A172 (cell line): Measurements from ENCODE around the gene DCANP1. TPM values are rescaled to one million over a fixed set of nuclear protein-coding genes. Genes with fewer than 3 reads are reported as not detected.

Experiments
- DNase-seq: peaks from one replicate; pipeline ENCODE4 v3.0.0-alpha.2; 2015; ENCODE audit warnings: low spot score
- total RNA-seq: library from RNA; depleted of rRNA; stranded (reverse); fragments of >200 nt; shearing (Covaris generic); gene quantifications from 2 replicates; pipeline ENCODE4 v1.2.3, GENCODE V29; 2014; rRNA removed

Gene DCANP1
- total RNA-seq, 1 experiment from 2014 or later: not detected

DNA sequence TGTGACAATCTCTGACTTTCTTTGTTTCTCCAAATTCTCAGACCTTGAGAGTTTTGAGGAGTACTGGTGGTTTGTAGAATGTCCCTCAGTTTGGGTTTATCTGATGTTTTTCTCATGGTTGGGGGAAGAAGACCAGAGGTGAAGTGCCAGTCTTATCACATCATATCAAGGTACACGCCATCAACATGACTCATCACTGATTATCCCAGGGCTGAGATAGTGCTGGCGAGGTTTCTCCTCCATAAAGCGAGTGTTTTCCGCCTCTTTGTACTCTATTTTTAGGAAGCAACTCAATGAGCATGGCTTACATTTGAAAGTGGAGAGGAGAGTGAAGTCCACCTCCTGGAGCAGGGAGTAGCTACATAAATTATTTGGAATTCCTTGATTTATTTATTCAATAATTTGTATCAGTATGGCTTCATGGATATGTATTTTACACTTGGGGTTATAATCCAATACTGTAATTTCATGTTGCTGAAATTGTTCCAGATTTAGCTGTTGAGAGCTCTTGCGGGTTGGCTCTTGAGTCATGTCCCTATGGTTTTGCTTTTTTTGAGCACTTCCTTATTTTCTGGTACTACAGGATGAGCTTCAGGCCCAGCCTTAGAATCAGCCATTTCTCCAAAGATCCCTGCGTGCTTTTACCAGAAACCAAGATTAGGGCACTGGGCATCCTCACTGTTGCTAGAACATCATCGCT lies 23.9 kb downstream of the DCANP1 start:
- peak; percentile 80 for DNase-seq

DNA sequence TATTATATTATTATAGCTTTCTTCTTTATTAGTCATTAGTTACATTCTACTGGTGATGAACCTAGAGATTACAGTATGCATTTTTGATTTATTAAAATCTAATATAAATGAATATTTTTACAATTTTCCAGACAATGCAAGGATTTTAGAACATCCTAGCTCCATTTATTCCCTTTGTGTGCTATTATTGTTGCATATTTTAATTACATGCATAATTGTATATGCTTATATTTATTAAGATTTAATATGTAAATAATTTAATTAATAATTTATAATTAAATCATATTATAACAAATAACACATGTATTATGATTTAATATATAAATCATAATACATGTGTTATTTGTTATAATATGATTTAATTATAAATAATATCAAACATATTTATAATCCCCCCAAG lies 24.7 kb downstream of the DCANP1 start:
- DNase-seq: no peak

DNA sequence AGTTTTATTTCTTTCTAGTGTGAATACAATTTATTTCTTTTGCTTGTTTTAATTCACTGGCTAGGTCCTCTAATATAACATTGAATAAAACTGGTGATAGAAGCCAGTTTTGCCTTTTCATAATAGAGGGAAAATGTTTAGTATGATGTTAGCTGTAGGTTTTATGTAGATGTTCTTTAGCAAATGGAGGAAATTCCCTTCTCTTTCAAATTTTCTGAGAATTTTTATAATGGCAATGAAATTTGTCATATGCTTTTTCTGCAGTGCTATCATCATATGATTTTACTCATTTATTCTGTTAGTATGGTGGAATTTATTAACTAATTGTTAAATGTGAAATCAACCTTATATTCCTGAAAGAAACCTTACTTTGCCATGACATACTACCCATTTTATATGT lies 30.1 kb downstream of the DCANP1 start:
- no peak for DNase-seq

DNA sequence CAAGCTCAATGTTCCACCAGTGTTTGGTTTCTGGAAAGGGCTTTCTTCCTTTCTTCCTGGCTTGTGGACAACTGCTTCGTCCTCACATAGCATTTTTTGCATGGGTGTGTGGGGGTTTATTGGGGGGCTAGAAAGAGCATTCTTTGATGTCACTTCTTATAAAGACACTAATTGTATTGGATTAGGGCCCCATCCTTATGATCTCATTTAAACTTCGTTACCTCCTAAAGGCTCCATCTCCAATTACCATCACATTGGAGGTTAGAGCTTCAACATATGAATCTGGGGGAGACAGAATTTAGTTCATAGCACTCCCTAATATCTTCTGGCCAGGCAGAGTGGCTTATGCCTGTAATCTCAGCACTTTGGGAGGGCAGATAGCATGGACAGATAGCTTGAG lies 42.1 kb downstream of the DCANP1 start:
- no peak for DNase-seq

DNA sequence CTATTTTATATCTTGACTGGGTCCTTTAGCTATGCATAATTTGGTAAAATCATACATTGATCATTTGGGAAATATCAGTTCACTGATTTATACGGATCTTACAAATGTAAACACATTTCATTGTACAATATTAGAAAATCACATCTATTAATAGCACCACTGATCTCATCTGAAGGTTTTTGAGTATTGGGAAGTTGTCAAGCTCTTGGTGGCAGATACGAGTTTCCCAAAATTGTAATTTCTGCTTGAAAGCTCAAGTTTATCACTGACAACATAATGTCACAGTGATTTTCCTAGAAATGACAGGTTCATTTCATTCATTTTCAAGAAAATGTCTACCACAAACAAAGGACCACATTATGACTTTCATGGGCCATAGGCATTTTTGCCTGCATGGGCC lies 45.1 kb downstream of the DCANP1 start:
- no peak for DNase-seq

DNA sequence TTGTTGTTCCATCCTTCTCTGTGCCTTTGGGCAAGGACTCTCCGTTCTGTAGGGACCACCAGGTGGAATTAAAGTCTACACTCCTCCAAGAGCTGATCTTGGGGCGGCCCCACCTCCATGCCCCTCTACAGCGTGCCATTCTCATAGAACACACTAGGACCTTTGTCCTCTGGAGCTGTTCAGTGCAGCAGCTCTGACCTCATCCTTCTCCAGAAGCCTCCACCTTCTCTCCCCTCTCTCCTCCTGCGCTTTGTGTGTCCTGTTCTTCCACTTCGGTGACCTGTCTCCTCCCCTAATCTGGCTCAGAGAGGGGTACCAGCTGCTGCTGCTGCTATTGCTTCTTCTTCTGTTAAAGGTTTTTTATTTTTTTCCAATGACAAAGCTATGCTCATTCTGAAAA lies 46.3 kb downstream of the DCANP1 start:
- DNase-seq: no peak

DNA sequence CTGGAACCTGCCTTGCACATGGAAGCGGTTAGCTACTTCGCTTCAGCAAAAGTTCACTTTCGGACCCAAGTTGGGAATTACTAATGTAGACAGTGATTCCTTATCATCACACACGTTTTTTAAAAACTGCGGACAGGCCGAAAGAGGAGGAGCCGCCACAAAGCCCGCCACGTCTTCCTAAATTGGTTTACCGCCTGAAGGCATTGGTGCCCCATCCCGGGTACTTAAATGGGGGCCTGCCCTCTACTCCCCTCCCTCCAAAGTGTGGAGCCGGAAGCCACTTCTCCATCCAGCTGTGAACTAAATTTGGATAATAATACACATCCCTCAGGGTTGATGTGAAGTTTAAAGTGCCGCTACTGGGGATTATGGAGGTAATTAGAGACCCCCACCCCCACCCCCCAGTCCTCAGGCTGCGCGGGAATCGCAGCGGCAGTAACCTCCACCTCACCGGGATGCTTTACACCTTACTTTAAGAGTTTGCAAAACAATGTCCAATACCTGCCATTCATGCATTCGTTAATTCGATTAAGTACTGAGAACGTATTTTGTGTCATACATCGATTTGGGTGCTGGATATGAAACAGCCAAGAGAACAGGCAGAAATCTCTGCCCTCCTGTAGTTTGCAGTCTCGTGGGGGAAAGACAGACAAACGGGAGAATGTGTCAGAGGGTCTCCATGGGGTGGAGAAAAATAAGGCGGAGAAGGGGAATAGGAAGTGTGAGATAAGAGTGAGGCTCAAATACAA lies 47.2 kb downstream of the DCANP1 start:
- DNase-seq: no peak

DNA sequence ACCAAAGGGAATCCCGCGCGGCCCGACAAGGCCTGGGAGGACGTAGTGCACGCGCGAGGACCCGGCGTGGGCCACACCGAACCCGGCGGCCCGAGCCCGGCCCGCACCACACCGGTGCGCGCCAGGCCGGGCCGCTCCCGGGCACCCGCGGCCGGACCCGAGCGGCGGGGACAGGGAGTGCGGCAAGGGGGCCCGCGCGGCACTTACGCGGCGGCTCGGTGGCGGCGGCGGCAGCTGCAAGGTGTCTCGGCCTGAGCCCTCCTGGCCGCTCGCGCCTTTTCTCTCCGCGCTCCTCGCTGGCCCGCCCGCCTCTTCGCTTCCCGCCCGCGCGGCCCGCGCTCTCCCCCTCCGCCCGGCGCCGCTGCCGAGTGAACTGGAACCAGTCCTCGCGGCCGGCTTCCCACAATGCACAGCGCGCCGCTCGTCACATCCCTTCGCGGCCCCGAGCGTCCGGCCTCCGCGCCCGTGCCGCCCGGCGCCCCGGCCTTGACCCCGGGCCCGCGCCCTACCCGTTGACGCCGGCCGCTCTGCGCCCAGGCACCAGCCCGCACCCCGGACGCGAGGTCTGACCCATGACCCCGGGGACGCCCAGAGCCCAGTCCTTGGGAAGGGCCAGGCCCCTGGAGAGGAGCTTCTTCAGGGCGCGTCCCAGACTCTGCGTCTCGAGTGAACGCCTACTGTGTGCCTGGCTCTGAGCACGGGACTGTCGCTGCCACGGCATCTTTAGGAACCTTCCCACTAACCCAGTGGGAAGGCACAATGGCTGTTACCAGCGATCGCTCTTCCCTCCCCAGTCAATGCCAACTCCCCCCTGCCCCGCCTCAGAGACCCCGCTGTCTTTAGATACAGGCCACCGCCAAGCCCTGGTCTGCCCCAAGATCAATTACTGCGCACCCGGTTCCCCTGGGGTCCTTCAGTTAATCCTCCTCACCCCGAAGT lies 48.0 kb downstream of the DCANP1 start, which contains the start of gene MACROH2A1:
MACROH2A1 (minus strand) TSS at position 377 of the 939 bp plus-strand sequence. CDS start 10,138 bp downstream, outside the sequence.
- DNase-seq: peak; percentile 56

DNA sequence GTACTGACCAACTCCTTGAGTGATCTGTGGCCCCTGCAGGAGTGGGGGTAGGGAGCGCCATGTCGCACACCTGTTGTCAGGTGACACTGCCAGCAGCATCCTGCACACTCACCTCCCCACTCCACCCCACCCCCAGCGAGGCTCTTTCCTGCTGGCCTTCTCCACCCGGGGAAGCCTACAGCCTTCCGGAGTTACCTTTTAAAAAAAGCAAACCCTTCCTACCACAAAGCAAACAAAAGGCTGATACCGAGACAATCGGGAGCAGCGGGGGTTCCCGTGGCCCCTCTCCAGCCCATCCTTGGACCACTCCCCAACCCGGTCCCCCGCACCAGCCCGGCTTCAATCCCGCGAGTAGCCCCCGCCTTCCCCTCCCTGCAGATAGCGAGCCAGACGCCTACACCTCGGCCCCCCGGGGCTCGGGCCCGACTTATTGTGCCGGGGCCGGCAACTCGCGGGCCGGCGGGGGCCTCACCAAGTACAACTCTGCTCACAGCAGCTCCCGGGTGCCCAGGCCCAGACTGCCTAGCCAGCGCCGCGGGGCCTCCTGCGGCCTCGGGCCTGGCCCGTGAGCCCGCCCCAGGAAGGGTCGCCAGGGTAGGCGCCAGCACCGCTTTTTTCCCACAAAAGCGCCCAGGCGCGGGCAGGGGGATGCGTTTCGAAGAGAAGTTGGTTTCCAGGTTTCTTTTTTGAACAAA lies 48.8 kb downstream of the DCANP1 start:
- DNase-seq: peak; percentile 49

DNA sequence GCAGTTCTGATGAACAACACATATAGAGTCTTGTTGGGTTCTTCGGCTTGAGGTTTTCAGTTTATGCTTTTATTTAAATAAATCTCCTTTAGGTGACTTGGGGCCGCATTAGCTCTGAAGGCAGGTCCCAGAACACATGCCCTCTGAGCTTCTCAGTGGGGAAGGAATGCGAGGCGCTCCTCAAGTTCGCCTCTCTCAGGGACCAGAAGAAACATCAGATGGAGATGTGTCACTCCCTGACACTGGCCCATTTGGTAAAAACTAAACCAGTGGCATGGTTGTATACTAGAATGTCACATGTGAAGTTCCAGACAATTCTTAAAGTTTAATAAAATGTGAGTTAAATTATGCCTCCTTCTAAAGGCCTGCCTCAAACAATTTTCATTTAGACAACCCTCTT lies 50.1 kb downstream of the DCANP1 start:
- DNase-seq: no peak

DNA sequence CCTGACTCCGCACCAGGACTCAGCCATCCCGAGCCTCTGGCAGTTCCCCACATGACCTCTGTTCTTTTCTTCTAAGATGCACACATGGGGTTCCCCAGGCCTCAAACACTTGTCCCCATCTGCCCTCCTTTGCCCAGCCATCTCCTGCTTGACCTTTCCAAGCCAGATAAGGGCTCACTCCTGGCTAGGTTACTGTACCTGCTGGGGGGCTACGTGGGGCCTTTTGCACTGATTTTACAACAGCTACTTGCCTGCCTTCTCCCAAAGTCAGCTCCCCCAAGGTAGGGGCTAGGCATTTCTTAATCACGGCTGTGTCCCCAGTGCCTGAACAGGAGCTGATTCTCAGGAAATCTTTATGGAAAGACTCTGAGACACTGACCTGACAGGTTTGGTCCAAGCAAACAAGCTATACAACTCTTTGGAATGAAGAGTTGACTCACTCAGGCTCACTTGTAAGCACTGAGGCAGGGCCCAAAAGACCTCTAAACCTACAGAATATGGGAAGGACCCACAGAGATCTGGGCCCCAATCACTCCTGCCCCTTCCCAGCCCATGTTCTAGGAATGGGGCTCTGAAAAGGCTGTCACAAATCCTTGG lies 50.6 kb downstream of the DCANP1 start:
- no peak for DNase-seq

DNA sequence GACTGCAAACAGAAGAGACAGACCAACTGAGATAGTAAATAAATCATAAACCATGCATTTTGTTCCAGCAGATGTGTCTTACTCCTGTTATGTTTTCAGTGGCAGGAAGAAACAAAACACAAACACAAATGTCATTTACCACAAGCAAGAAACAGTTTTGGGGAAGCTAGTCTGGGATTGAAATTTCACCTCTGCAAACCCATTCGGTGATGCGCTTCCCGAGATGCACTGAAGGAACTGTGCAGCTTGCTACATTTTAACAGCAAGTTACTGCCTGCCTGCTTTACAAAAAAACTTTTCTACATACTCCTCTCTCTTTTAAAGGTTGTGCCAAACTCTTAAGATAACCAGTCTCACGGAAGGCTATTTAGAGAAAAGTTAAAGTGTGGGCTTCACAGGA lies 51.3 kb downstream of the DCANP1 start:
- DNase-seq: no peak

DNA sequence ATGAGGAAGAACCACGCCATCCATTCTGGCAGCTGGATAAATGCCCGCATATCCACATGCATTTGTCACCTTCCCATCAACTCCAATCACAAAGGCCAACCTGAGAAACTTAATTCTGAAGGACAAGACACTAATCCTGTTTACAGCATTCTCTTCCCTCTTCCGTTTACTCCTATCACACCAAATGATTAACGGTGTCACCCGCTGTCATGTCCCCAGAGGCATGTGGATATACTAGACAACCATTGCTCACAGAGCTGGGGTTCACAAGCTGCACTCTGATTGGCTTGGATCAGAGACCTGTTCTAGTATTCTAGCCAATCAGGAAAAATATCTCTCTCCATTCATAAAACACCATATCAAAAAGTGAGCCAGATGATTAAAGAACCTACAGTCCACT lies 51.7 kb downstream of the DCANP1 start:
- DNase-seq: no peak

Other genes starting within 250 kb of the DCANP1 start
- gene MACROH2A1, start 48.1 kb downstream of the DCANP1 start, total RNA-seq: 339 and 388 TPM in 2 replicates
- gene TIFAB, start 5.0 kb upstream of the DCANP1 start, total RNA-seq: not detected in 2 replicates
- not detected in 2 replicates for gene NEUROG1, start 88.6 kb upstream of the DCANP1 start, total RNA-seq
- not detected in 2 replicates for gene CXCL14, start 131.6 kb upstream of the DCANP1 start, total RNA-seq